Astrocyte of the spinal cord (primary cell): ENCODE data around the gene IQUB.
A peak's percentile ranks its signal among the peaks of the same experiment; 100 is the strongest.
"Not testable (repeated sequence)": the region's sequence is repeated elsewhere in the genome, so short reads cannot be mapped to it uniquely, and the experiment has no call there.

ENCODE experiments used
- DNase-seq: peaks from one replicate; pipeline ENCODE4 v3.0.0; 2011; ENCODE audit warnings: low read depth, low spot score
- H3K4me3 ChIP-seq: 2 replicates; pipeline ENCODE4 v1.5.1; 2011; ENCODE audit warnings: low read depth, mild to moderate bottlenecking, low read length, moderate library complexity
- in situ Hi-C: cut with HindIII; loops from 2 replicates; pipeline ENCODE4 v1.10.0; 2017; ENCODE audit warnings: low sequenced_read_pairs
- TF ChIP-seq, protein P1 (sequence below): IDR thresholded peaks from 2 replicates; pipeline ENCODE4 v1.5.1; 2012; ENCODE audit warnings: low read depth, mild to moderate bottlenecking, low read length, inconsistent platforms

Gene IQUB

DNA sequence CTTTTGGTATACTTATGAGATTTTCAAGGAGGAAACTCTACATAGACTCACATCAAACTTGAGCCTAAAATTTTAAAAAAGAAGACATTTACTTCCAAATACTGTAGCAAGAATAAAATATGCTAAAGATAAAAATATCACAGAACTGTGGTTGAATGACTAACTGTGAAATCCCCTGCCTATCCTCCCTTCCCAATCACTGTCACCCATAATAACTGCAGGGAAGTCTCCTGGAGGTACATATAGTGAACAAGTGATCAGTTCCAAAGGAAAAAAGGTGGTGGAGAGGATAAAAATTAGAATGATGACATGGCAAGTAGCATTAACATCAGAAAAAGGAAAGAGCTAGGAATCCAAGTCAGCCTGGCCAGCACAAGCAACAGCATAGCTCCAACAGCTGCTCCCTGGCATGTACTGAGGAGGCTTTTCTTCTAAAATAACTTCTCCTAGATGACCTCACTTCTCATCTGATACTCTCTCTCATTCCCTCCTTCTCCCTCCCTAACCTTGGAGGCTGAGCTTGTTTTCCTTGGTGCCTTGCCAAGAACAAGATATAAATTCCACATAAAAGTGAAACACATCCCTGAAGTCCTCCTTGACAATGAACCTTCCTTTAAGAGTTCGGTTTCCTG is 124.0 kb downstream of the IQUB start:
- TF ChIP-seq, protein P1, sequence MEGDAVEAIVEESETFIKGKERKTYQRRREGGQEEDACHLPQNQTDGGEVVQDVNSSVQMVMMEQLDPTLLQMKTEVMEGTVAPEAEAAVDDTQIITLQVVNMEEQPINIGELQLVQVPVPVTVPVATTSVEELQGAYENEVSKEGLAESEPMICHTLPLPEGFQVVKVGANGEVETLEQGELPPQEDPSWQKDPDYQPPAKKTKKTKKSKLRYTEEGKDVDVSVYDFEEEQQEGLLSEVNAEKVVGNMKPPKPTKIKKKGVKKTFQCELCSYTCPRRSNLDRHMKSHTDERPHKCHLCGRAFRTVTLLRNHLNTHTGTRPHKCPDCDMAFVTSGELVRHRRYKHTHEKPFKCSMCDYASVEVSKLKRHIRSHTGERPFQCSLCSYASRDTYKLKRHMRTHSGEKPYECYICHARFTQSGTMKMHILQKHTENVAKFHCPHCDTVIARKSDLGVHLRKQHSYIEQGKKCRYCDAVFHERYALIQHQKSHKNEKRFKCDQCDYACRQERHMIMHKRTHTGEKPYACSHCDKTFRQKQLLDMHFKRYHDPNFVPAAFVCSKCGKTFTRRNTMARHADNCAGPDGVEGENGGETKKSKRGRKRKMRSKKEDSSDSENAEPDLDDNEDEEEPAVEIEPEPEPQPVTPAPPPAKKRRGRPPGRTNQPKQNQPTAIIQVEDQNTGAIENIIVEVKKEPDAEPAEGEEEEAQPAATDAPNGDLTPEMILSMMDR = no peak
- in situ Hi-C loops = no loop called here
- DNase-seq = peak; percentile 89
- H3K4me3 ChIP-seq = no peak overlapping the region

DNA sequence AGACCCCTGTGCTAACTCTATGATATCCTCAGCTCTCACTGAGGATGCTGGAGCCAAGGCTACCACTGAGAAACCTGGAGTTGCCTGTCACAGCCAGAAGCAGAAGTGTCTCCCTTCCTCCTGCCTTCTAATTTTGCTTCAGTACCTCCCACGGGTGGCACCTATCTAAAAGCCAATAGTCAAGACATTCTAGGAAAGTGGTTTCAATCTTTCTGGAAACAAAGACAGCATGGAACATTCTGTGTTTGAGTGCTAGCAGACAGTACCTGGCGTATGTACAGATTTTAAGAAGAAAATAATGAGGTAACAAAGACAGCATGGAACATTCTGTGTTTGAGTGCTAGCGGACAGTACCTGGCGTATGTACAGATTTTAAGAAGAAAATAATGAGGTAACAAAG is 126.4 kb downstream of the IQUB start:
- H3K4me3 ChIP-seq, DNase-seq, in situ Hi-C loops: not testable (repeated sequence)
